ENCODE results near the gene RASSF3. TPM values are rescaled to one million over a fixed set of nuclear protein-coding genes. Genes with fewer than 3 reads are reported as not detected.
A peak's percentile ranks its signal among the peaks of the same experiment; 100 is the strongest.

The RASSF3 gene
- total and polyA plus RNA-seq, 10 of the 15 experiments (the other 5 are each of a cell fraction or from before 2014, with no cell fraction given): 6.9 to 62.4 (median 30.3) TPM

GRCh38 chr12:64746663-64747062 is 136.4 kb downstream of the RASSF3 start (continued):
- TF ChIP-seq ZBTB11 (CRISPR knock-in tag; IDR thresholded peaks at IDR 0.05): no peak
- TF ChIP-seq NR2C1 (IDR thresholded peaks at IDR 0.05): no peak
- TF ChIP-seq ATF7 (IDR thresholded peaks at IDR 0.05; ENCODE audit: low read depth): no peak
- no peak for TF ChIP-seq SMAD5 (IDR thresholded peaks at IDR 0.05; ENCODE audit: low read depth)
- TF ChIP-seq GABPA (IDR thresholded peaks at IDR 0.05; ENCODE audit: low read depth): no peak
- TF ChIP-seq POLR2AphosphoS5 (IDR thresholded peaks at IDR 0.05; ENCODE audit: low read length): no peak

MicroRNA genes within 50 kb of the gene (microRNA counts, 767-probe panel; counts per million panel counts)
- 55.3 counts per million for microRNA hsa-miR-548c-3p
- 55.3 counts per million for microRNA hsa-miR-548c-5p
- microRNA hsa-miR-548z: 2,083 counts per million, percentile 77 among the panel's probes with 10 or more counts

Small RNA genes within 50 kb of the gene (microRNA-seq; reads per million reads assigned to microRNA genes)
- gene MIR548C: not detected
- not detected for gene MIR548Z

Small RNA genes within 50 kb of the gene (small RNA-seq; reads per million reads assigned to genes)
- gene MIR548C (not detected), gene MIR548Z (not detected), gene RF00137 (not detected)

Other genes starting within 250 kb of the RASSF3 start
- not detected in 2 replicates for gene C12orf56, start 219.7 kb upstream of the RASSF3 start, total RNA-seq (2014; rRNA removed)
- not detected in 2 replicates for gene C12orf56, start 219.7 kb upstream of the RASSF3 start, total RNA-seq (2014; rRNA removed; fragmentation: Illumina TruSeq; extraction: Trizol)
- gene C12orf56, start 219.7 kb upstream of the RASSF3 start, total RNA-seq (2021): not detected in 2 replicates
- not detected in 2 replicates for gene C12orf56, start 219.7 kb upstream of the RASSF3 start, polyA plus RNA-seq (2011; rRNA removed)
- gene C12orf56, start 219.7 kb upstream of the RASSF3 start, polyA plus RNA-seq (2014; fragmentation: Illumina TruSeq; extraction: Trizol): not detected in 2 replicates
- gene C12orf56, start 219.7 kb upstream of the RASSF3 start, polyA plus RNA-seq (2014; fragmentation: Nextera tagmentation; extraction: Ambion mirVana): not detected
- not detected in 2 replicates for gene C12orf56, start 219.7 kb upstream of the RASSF3 start, polyA plus RNA-seq (2014; rRNA removed)
- not detected for gene C12orf56, start 219.7 kb upstream of the RASSF3 start, polyA plus RNA-seq (2016; fragmentation: Nextera tagmentation; extraction: Ambion mirVana)
- gene XPOT, start 206.1 kb upstream of the RASSF3 start, total RNA-seq (2014; rRNA removed): 48.9 and 51.7 TPM in 2 replicates
- gene XPOT, start 206.1 kb upstream of the RASSF3 start, total RNA-seq (2014; rRNA removed; fragmentation: Illumina TruSeq; extraction: Trizol): 52.3 and 54.7 TPM in 2 replicates
- gene XPOT, start 206.1 kb upstream of the RASSF3 start, total RNA-seq (2021): 64.5 and 69.1 TPM in 2 replicates
- 60.0 and 87.4 TPM in 2 replicates for gene XPOT, start 206.1 kb upstream of the RASSF3 start, polyA plus RNA-seq (2011; rRNA removed)
- 63.2 and 73.4 TPM in 2 replicates for gene XPOT, start 206.1 kb upstream of the RASSF3 start, polyA plus RNA-seq (2014; fragmentation: Illumina TruSeq; extraction: Trizol)
- 10 to 100 TPM; 11.9 to 14.8 TPM for gene XPOT, start 206.1 kb upstream of the RASSF3 start, polyA plus RNA-seq (2014; fragmentation: Nextera tagmentation; extraction: Ambion mirVana)
- 33.3 and 40.9 TPM in 2 replicates for gene XPOT, start 206.1 kb upstream of the RASSF3 start, polyA plus RNA-seq (2014; rRNA removed)
- gene XPOT, start 206.1 kb upstream of the RASSF3 start, polyA plus RNA-seq (2016; fragmentation: Nextera tagmentation; extraction: Ambion mirVana): 10 to 100 TPM; 54.7 to 66.3 TPM
- gene TBK1, start 158.4 kb upstream of the RASSF3 start, total RNA-seq (2014; rRNA removed): 36.1 and 43.8 TPM in 2 replicates
- 44.7 and 47.1 TPM in 2 replicates for gene TBK1, start 158.4 kb upstream of the RASSF3 start, total RNA-seq (2014; rRNA removed; fragmentation: Illumina TruSeq; extraction: Trizol)
- 22.6 and 28.5 TPM in 2 replicates for gene TBK1, start 158.4 kb upstream of the RASSF3 start, total RNA-seq (2021)
- gene TBK1, start 158.4 kb upstream of the RASSF3 start, polyA plus RNA-seq (2011; rRNA removed): 40.2 and 74.6 TPM in 2 replicates
- 39.2 and 48.0 TPM in 2 replicates for gene TBK1, start 158.4 kb upstream of the RASSF3 start, polyA plus RNA-seq (2014; fragmentation: Illumina TruSeq; extraction: Trizol)
- gene TBK1, start 158.4 kb upstream of the RASSF3 start, polyA plus RNA-seq (2014; fragmentation: Nextera tagmentation; extraction: Ambion mirVana): 10 to 100 TPM; 13.4 to 18.0 TPM
- gene TBK1, start 158.4 kb upstream of the RASSF3 start, polyA plus RNA-seq (2014; rRNA removed): 24.7 and 31.0 TPM in 2 replicates
- 10 to 100 TPM; 48.2 to 49.3 TPM for gene TBK1, start 158.4 kb upstream of the RASSF3 start, polyA plus RNA-seq (2016; fragmentation: Nextera tagmentation; extraction: Ambion mirVana)
- 19.0 and 21.0 TPM in 2 replicates for gene GNS, start 148.9 kb downstream of the RASSF3 start, total RNA-seq (2014; rRNA removed)
- gene GNS, start 148.9 kb downstream of the RASSF3 start, total RNA-seq (2014; rRNA removed; fragmentation: Illumina TruSeq; extraction: Trizol): 21.5 and 23.6 TPM in 2 replicates
- 20.8 and 21.4 TPM in 2 replicates for gene GNS, start 148.9 kb downstream of the RASSF3 start, total RNA-seq (2021)
- gene GNS, start 148.9 kb downstream of the RASSF3 start, polyA plus RNA-seq (2011; rRNA removed): 32.9 and 33.8 TPM in 2 replicates
- gene GNS, start 148.9 kb downstream of the RASSF3 start, polyA plus RNA-seq (2014; fragmentation: Illumina TruSeq; extraction: Trizol): 19.8 and 22.2 TPM in 2 replicates
- gene GNS, start 148.9 kb downstream of the RASSF3 start, polyA plus RNA-seq (2014; fragmentation: Nextera tagmentation; extraction: Ambion mirVana): 1 to 10 TPM; 4.1 to 4.4 TPM
- 11.6 and 13.0 TPM in 2 replicates for gene GNS, start 148.9 kb downstream of the RASSF3 start, polyA plus RNA-seq (2014; rRNA removed)
- 10 to 100 TPM; 17.8 to 19.3 TPM for gene GNS, start 148.9 kb downstream of the RASSF3 start, polyA plus RNA-seq (2016; fragmentation: Nextera tagmentation; extraction: Ambion mirVana)
- gene TBC1D30, start 214.2 kb downstream of the RASSF3 start, total RNA-seq (2014; rRNA removed): 15.9 and 17.1 TPM in 2 replicates
- gene TBC1D30, start 214.2 kb downstream of the RASSF3 start, total RNA-seq (2014; rRNA removed; fragmentation: Illumina TruSeq; extraction: Trizol): 9.1 and 10.2 TPM in 2 replicates
- gene TBC1D30, start 214.2 kb downstream of the RASSF3 start, total RNA-seq (2021): 15.8 and 16.1 TPM in 2 replicates
- 3.3 and 3.9 TPM in 2 replicates for gene TBC1D30, start 214.2 kb downstream of the RASSF3 start, polyA plus RNA-seq (2011; rRNA removed)
- 11.9 and 13.0 TPM in 2 replicates for gene TBC1D30, start 214.2 kb downstream of the RASSF3 start, polyA plus RNA-seq (2014; fragmentation: Illumina TruSeq; extraction: Trizol)
- gene TBC1D30, start 214.2 kb downstream of the RASSF3 start, polyA plus RNA-seq (2014; fragmentation: Nextera tagmentation; extraction: Ambion mirVana): 1 to 10 TPM; 1.2 to 1.6 TPM
- gene TBC1D30, start 214.2 kb downstream of the RASSF3 start, polyA plus RNA-seq (2014; rRNA removed): 10.2 and 12.3 TPM in 2 replicates
- 10 to 100 TPM; 21.0 to 23.3 TPM for gene TBC1D30, start 214.2 kb downstream of the RASSF3 start, polyA plus RNA-seq (2016; fragmentation: Nextera tagmentation; extraction: Ambion mirVana)